Neural progenitor cell (in vitro differentiated cells): ENCODE measurements around the gene ARSJ.

Experiments
- CTCF ChIP-seq: fragments of 200-600 bp; sonication (generic); IDR thresholded peaks from 2 replicates; pipeline ENCODE4 v1.5.1; 2017; ENCODE audit warnings: antibody characterized with exemption, mild to moderate bottlenecking
- EZH2 ChIP-seq: fragments of 200-600 bp; sonication (generic); IDR thresholded peaks from 2 replicates; pipeline ENCODE4 v1.6.1; 2017; ENCODE audit warnings: antibody characterized with exemption, mild to moderate bottlenecking, moderate library complexity

- no peak for TF ChIP-seq CTCF
- TF ChIP-seq EZH2 = no peak
Observed at GRCh38 chr4:113998079-113998478, 18.6 kb upstream of the ARSJ start.
